RWPE2 (cell line): ENCODE data around the gene TBX19.

Experiments used
- ATAC-seq: fragments of 200-7000 bp; cut with Tn5 transposase; 3 replicates; pipeline ENCODE4 v1.9.1; 2021; ENCODE audit warnings: low read depth
- DNase-seq: peaks from one replicate; pipeline ENCODE4 v3.0.0-alpha.2; 2020; ENCODE audit warnings: low spot score
- H3K27ac ChIP-seq: fragments of 450-650 bp; 2 replicates; pipeline ENCODE4 v1.5.1; 2017; ENCODE audit warnings: mild to moderate bottlenecking; ENCODE audit not compliant: poor library complexity, severe bottlenecking
- H3K27me3 ChIP-seq: fragments of 250-450 bp; sonication (Bioruptor Pico); 2 replicates; pipeline ENCODE4 v1.5.1; 2021; ENCODE audit warnings: mild to moderate bottlenecking, moderate library complexity; ENCODE audit not compliant: insufficient read depth, poor library complexity, severe bottlenecking
- H3K36me3 ChIP-seq: fragments of 250-450 bp; sonication (Bioruptor Pico); 2 replicates; pipeline ENCODE4 v1.5.1; 2020; ENCODE audit warnings: low read depth, mild to moderate bottlenecking, moderate library complexity
- H3K4me1 ChIP-seq: fragments of 250-450 bp; sonication (Bioruptor Pico); 2 replicates; pipeline ENCODE4 v1.5.1; 2021; ENCODE audit warnings: mild to moderate bottlenecking, moderate library complexity; ENCODE audit not compliant: insufficient read depth, poor library complexity, severe bottlenecking
- H3K4me3 ChIP-seq: fragments of 250-450 bp; sonication (Bioruptor Pico); 2 replicates; pipeline ENCODE4 v1.5.1; 2021; ENCODE audit warnings: mild to moderate bottlenecking, moderate library complexity; ENCODE audit not compliant: severe bottlenecking
- H3K9me3 ChIP-seq: fragments of 250-450 bp; sonication (Bioruptor Pico); 2 replicates; pipeline ENCODE4 v1.5.1; 2021; ENCODE audit warnings: mild to moderate bottlenecking, moderate library complexity; ENCODE audit not compliant: severe bottlenecking
- TF ChIP-seq, protein P1 (sequence below): fragments of 450-650 bp; IDR thresholded peaks from one replicate; pipeline ENCODE4 v1.5.1; 2017; ENCODE audit warnings: mild to moderate bottlenecking, moderate library complexity; ENCODE audit not compliant: poor library complexity, severe bottlenecking

The TBX19 gene

DNA sequence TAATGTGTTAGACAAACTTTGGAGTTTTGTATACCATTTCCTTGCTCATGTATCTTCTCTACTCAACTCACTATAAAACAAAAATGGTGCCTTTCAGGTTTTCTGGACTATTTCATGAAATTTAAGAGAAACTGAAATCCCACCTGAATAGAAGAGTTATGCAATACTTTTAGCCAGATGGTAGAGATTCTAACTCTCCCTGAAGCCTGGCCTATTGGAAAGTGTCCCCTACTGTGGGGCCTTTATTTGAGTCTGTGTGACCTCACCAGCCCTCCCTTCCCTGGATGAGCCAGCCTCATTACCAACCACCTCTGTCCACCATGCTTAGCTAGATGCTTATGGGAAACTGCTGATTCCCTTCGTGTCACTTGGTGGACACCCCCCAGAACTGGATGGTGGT, 35.5 kb downstream of the TBX19 start:
- Histone ChIP-seq H3K36me3 (no peaks in the 10 kb centered on the region), H3K9me3 (no peaks in the 10 kb centered on the region), H3K4me3 (no peak overlapping the region), H3K27ac (no peak overlapping the region), H3K27me3 (no peaks in the 10 kb centered on the region), H3K4me1 (peaks cover 11% of the 10 kb centered on the region)
- no peak for DNase-seq
- ATAC-seq, result no peak
- TF ChIP-seq, protein P1, sequence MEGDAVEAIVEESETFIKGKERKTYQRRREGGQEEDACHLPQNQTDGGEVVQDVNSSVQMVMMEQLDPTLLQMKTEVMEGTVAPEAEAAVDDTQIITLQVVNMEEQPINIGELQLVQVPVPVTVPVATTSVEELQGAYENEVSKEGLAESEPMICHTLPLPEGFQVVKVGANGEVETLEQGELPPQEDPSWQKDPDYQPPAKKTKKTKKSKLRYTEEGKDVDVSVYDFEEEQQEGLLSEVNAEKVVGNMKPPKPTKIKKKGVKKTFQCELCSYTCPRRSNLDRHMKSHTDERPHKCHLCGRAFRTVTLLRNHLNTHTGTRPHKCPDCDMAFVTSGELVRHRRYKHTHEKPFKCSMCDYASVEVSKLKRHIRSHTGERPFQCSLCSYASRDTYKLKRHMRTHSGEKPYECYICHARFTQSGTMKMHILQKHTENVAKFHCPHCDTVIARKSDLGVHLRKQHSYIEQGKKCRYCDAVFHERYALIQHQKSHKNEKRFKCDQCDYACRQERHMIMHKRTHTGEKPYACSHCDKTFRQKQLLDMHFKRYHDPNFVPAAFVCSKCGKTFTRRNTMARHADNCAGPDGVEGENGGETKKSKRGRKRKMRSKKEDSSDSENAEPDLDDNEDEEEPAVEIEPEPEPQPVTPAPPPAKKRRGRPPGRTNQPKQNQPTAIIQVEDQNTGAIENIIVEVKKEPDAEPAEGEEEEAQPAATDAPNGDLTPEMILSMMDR, result no peak

DNA sequence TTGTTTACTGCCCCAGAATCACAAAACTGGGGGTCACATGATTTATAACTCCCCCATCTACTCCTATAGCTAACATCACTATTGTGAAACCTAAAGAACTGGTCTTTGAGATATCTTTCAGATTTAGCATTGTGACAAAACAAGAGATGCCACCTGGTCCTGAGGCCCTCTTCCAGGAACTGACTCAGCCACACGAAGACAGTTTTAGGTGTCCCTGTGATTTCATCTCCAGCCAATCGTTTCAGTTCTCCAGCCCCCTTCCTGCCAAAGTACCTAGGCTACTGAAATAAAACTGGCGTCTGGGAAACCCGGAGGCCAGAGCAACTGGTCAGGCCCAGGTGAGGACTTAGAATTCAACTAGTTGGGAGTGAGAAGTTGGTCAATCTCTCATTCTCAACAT, 36.6 kb downstream of the TBX19 start:
- Histone ChIP-seq H3K36me3 (no peaks in the 10 kb centered on the region), H3K4me3 (no peak overlapping the region), H3K4me1 (peaks cover 17% of the 10 kb centered on the region), H3K27ac (no peak overlapping the region), H3K9me3 (no peaks in the 10 kb centered on the region), H3K27me3 (no peaks in the 10 kb centered on the region)
- no peak for ATAC-seq
- DNase-seq, result no peak
- TF ChIP-seq, protein P1, result no peak

DNA sequence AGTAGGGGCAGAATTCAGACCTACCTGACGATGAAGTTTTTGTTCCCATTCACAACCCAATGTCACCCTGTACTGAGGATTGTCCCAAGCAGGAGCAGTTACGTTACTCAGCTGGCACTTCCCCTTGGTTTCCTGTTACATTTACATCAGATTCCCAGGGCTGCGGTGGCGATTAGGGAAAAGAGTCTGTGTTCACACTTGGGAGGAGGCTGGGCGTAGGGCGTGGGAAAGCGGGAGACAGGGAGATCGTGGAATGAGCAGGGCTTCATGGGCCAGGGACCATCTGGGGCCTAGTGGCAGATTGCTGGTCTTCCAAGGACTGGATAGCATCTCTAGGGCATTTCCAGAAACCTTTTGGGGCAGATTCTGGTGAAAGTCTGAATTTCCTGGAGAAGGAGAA, 39.0 kb downstream of the TBX19 start:
- H3K4me3 ChIP-seq, result no peak overlapping the region
- no peak overlapping the region for H3K27ac ChIP-seq
- DNase-seq, result no peak
- no peaks in the 10 kb centered on the region for H3K9me3 ChIP-seq
- no peaks in the 10 kb centered on the region for H3K27me3 ChIP-seq
- TF ChIP-seq, protein P1, result no peak
- H3K36me3 ChIP-seq, result no peaks in the 10 kb centered on the region
- peaks cover 17% of the 10 kb centered on the region for H3K4me1 ChIP-seq
- no peak for ATAC-seq

DNA sequence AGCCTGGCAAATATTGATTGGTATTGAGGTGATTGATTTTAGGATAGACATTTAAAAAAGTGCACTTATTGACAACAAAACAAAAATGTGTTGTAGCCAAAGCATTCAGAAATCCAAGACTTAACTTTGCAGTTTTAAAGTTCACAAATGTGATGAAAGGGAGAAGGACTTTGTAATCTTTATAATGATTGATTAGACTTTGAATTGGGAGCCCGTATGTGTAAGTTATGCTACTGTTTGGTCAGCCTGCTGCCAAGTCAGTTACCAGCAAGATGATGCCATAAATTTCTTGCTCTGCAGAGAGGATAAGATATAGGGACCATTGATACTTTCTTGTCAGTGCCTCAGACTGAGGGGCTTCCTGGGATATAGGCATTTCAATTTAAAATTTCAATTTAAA, 39.5 kb downstream of the TBX19 start:
- no peak for ATAC-seq

DNA sequence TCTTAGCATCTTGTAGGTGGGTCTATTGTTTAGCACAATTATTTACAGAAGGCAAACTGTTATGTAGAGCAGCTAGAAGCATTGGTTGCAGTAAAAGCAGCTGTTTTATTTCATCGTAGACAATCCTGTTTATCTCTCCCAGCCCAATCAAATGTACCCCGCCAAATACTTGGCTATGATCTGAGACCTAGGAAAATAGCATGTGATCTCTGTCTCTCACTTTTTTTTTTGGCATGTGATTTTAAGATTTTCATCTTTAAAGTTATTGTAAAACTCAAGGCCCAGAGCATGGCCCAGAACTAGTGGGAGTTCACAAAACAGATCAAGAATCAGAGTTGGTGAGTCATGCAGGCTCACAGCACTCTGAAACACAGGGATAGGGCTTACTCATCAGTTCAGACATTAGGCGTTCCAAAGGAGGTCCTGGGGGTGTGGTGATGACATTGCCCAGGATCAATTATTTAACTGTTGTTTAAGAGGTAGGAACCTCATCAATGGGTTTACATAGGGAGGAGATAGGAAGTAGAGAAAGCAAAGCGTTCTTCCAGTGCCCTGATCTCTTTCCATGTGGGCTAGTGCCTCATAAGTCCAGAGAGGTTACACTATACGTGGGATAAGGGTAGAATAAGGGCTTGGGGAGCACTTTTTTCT, 40.2 kb downstream of the TBX19 start:
- H3K36me3 ChIP-seq, result no peaks in the 10 kb centered on the region
- TF ChIP-seq, protein P1, result no peak
- DNase-seq, result peak; percentile 62
- no peak overlapping the region for H3K4me3 ChIP-seq
- H3K27ac ChIP-seq, result peak overlapping the region; percentile 49
- H3K4me1 ChIP-seq, result peaks cover 17% of the 10 kb centered on the region
- H3K27me3 ChIP-seq, result no peaks in the 10 kb centered on the region
- no peaks in the 10 kb centered on the region for H3K9me3 ChIP-seq
- ATAC-seq, result peak; percentile 99

More for the DNA sequence above, 39.5 kb downstream of the TBX19 start:
- TF ChIP-seq, protein P1, result no peak
- Histone ChIP-seq H3K36me3 (no peaks in the 10 kb centered on the region), H3K9me3 (no peaks in the 10 kb centered on the region), H3K4me3 (no peak overlapping the region), H3K4me1 (peaks cover 17% of the 10 kb centered on the region), H3K27ac (peak overlapping the region; percentile 49), H3K27me3 (no peaks in the 10 kb centered on the region)
- no peak for DNase-seq
